ENCODE measurements around the gene MON2. TPM values are rescaled to one million over a fixed set of nuclear protein-coding genes. Genes with fewer than 3 reads are reported as not detected.

The MON2 gene
- total RNA-seq, 2 donors from 2014 or later, result 48.6 to 66.3 TPM

DNA sequence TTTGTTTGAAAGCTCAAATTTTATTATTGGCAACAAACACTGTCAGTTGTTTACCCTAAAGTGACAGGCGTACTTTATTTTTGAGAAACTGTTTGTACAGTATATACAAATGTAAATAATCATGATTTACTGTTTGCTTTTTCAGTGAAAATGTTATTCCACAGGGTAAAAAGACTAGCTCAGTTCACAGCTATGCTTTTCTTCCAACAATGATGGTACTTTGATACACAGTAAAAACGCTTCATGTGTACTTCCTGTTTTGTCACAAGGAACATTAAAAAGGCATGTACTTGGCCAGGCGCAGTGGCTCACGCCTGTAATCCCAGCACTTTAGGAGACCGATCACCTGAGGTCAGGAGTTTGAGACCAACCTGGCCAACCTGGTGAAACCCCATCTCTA is 53.7 kb downstream of the MON2 start:
- Histone ChIP-seq H3K4me1 (replicated peaks) (no peaks in the 10 kb centered on the region), H3K27ac (no peak overlapping the region), H3K27me3 (replicated peaks; ENCODE audit: insufficient read depth) (no peaks in the 10 kb centered on the region), H3K36me3 (no peaks in the 10 kb centered on the region), H3K9me3 (no peaks in the 10 kb centered on the region), H3K4me3 (no peak overlapping the region)
- WGBS, result 81% methylated on average over 5 of the region's 5 CpGs
- DNase-seq (ENCODE audit: low spot score), result no peak
- intact Hi-C loops (cut with DNase I), result no loop called here
- TF ChIP-seq, protein P1, sequence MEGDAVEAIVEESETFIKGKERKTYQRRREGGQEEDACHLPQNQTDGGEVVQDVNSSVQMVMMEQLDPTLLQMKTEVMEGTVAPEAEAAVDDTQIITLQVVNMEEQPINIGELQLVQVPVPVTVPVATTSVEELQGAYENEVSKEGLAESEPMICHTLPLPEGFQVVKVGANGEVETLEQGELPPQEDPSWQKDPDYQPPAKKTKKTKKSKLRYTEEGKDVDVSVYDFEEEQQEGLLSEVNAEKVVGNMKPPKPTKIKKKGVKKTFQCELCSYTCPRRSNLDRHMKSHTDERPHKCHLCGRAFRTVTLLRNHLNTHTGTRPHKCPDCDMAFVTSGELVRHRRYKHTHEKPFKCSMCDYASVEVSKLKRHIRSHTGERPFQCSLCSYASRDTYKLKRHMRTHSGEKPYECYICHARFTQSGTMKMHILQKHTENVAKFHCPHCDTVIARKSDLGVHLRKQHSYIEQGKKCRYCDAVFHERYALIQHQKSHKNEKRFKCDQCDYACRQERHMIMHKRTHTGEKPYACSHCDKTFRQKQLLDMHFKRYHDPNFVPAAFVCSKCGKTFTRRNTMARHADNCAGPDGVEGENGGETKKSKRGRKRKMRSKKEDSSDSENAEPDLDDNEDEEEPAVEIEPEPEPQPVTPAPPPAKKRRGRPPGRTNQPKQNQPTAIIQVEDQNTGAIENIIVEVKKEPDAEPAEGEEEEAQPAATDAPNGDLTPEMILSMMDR (IDR thresholded peaks at IDR 0.05), result no peak
- TF ChIP-seq POLR2A (IDR thresholded peaks at IDR 0.05), result no peak
- no peak for TF ChIP-seq POLR2AphosphoS5 (IDR thresholded peaks at IDR 0.05)

DNA sequence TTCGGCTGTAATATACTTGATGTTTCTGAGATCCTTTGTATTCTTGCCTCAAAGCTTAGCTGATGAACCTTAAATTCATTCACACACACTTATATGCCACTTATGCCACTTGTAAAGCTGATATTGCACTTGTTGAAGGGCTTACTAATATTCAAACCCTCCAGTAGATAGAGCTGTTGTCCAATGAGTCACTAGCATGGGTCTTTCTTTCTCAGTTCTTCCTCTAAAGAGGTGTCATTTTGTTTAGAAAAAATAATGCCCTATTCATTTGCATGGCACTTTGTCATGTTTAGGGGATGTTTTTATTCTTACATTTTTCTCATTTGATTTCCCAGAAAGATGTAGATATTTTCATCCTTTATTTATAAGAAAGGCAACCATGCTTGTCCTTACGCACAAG is 56.4 kb downstream of the MON2 start:
- Histone ChIP-seq H3K27me3 (replicated peaks; ENCODE audit: insufficient read depth) (no peaks in the 10 kb centered on the region), H3K4me3 (no peak overlapping the region), H3K27ac (no peak overlapping the region), H3K4me1 (replicated peaks) (no peaks in the 10 kb centered on the region), H3K36me3 (no peaks in the 10 kb centered on the region), H3K9me3 (no peaks in the 10 kb centered on the region)
- 94% methylated on average over 2 of the region's 2 CpGs for WGBS
- intact Hi-C loops (cut with DNase I), result no loop called here
- TF ChIP-seq, protein P1 (IDR thresholded peaks at IDR 0.05), result no peak
- TF ChIP-seq POLR2A (IDR thresholded peaks at IDR 0.05) (no peak), POLR2AphosphoS5 (IDR thresholded peaks at IDR 0.05) (no peak)
- no peak for DNase-seq (ENCODE audit: low spot score)

DNA sequence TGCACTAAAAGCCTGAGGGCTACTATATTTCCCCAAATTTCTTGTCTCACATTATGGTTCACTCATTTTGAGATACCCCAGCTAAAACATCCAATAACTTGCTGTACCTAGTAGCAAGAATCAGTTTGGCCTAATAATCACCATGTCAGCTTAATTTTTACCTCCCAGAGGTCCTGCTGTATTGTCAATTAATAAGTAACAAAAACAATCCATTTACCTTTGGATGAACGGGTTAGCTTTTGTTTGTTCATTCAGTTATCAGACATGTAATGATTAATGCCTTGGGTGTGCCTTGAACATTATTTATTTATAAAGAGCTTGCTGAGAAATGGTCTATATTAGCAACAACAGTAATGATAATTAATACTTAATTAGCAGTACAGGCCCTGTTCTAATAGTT is 57.0 kb downstream of the MON2 start:
- intact Hi-C loops (cut with DNase I), result no loop called here
- no peak overlapping the region for H3K4me3 ChIP-seq
- H3K36me3 ChIP-seq, result no peaks in the 10 kb centered on the region
- DNase-seq (ENCODE audit: low spot score), result no peak
- no peaks in the 10 kb centered on the region for H3K27me3 ChIP-seq (replicated peaks; ENCODE audit: insufficient read depth)
- no peak overlapping the region for H3K27ac ChIP-seq
- no peaks in the 10 kb centered on the region for H3K4me1 ChIP-seq (replicated peaks)
- TF ChIP-seq POLR2AphosphoS5 (IDR thresholded peaks at IDR 0.05) (no peak), POLR2A (IDR thresholded peaks at IDR 0.05) (no peak)
- TF ChIP-seq, protein P1 (IDR thresholded peaks at IDR 0.05), result no peak
- H3K9me3 ChIP-seq, result no peaks in the 10 kb centered on the region
- 50% methylated on average over 1 of the region's 1 CpG for WGBS

DNA sequence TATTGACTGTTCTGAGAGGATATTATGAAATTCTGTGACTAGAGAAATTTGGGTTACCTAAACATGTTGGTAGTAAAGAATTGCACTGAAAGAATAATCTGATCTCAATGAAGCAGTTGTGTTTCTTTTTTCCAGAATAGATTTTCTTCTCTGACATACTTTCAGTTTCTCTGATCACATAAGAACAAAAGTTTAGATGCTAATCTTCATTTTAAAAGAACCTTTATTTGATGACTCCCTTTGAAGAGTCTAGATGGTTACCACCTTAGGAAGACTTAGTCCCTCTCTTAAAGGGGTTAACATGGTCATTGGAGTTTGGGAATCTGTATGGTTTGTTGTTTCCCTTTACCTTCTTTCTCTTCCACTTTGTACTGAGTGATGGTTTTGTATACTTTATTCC is 58.6 kb downstream of the MON2 start:
- H3K36me3 ChIP-seq, result no peaks in the 10 kb centered on the region
- intact Hi-C loops (cut with DNase I), result no loop called here
- H3K4me3 ChIP-seq, result no peak overlapping the region
- no peak overlapping the region for H3K27ac ChIP-seq
- H3K4me1 ChIP-seq (replicated peaks), result no peaks in the 10 kb centered on the region
- TF ChIP-seq POLR2A (IDR thresholded peaks at IDR 0.05) (no peak), POLR2AphosphoS5 (IDR thresholded peaks at IDR 0.05) (no peak)
- TF ChIP-seq, protein P1 (IDR thresholded peaks at IDR 0.05), result no peak
- no peaks in the 10 kb centered on the region for H3K27me3 ChIP-seq (replicated peaks; ENCODE audit: insufficient read depth)
- no peaks in the 10 kb centered on the region for H3K9me3 ChIP-seq
- DNase-seq (ENCODE audit: low spot score), result no peak

DNA sequence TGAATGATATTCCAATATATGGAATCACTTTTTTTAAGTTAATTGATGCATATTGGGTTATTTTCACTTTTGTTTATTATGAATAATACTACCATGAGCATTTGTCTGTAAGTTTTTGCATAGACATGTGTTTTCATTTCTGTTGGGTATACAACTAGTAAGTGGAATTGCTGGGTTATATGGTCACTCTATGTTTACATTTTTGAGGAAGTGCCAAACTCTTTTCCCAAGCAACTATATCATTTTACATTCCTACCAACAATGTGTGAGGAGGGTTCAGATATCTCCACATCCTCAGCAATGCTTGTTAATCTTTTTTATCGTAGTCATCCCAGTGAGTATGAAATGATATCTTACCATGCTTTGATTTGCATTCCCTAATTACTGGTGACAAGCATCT is 64.0 kb downstream of the MON2 start:
- no peak overlapping the region for H3K4me3 ChIP-seq
- H3K27ac ChIP-seq, result no peak overlapping the region
- H3K36me3 ChIP-seq, result no peaks in the 10 kb centered on the region
- no peaks in the 10 kb centered on the region for H3K9me3 ChIP-seq
- TF ChIP-seq POLR2A (IDR thresholded peaks at IDR 0.05), result no peak
- no peak for DNase-seq (ENCODE audit: low spot score)
- H3K4me1 ChIP-seq (replicated peaks), result no peaks in the 10 kb centered on the region
- WGBS, result 68% methylated on average over 1 of the region's 1 CpG
- no peaks in the 10 kb centered on the region for H3K27me3 ChIP-seq (replicated peaks; ENCODE audit: insufficient read depth)
- intact Hi-C loops (cut with DNase I), result no loop called here
